ENCODE results near the gene TRIM54. TPM values are rescaled to one million over a fixed set of nuclear protein-coding genes. Genes with fewer than 3 reads are reported as not detected.
A peak's percentile ranks its signal among the peaks of the same experiment; 100 is the strongest.

Gene TRIM54
- total RNA-seq, 1 experiment from 2014 or later, result 2.0 TPM

DNA sequence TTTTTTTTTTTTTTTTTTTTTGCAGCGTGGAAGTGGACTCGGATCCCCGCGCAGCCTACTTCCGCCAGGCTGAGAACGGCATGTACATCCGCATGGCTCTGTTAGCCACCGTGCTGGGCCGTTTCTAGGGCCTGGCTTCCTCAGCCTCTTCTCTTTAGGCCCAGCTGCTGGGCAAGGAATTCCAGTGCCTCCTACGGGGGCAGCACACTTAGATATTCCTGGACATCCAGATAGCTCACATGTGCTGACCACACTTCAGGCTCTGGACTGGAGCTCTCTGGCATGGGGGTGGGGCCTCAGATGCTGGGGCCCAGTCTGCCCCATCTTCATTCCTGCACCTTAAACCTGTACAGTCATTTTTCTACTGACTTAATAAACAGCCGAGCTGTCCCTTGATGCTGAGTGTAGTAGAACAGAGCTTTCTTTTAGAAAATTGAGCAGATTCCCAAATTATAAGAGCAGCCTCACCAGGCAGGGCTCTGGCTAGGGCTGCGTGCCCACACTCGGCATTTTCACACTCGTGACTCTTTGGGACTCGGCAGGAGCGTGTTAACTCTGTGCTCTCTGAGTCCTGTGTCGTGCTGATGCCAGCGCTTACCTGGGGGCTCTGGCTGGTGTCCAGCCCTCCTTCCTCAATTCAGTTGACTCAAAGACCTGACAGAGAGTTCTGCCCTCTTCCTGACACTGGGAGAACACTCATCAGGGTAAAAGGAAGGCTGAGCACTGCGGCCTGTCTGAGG lies 38.7 kb upstream of the TRIM54 start:
- Histone ChIP-seq H3K9me2 (ENCODE audit: insufficient read depth) (no peaks in the 10 kb centered on the region), H3K9me3 (ENCODE audit: control insufficient read depth in 1 of 2, insufficient read depth in 1 of 2, low read depth in 1 of 2, low read length in 2 of 2) (no peaks in the 10 kb centered on the region), H2AFZ (ENCODE audit: low read depth, low read length, poor library complexity, severe bottlenecking) (no peak overlapping the region), H3K4me1 (ENCODE audit: control insufficient read depth in 1 of 2, insufficient read depth in 2 of 2, low read length in 2 of 2) (no peaks in the 10 kb centered on the region), H3K27me3 (ENCODE audit: insufficient read depth, low read length) (no peaks in the 10 kb centered on the region), H3K79me2 (ENCODE audit: insufficient read depth, low read length) (no peaks in the 10 kb centered on the region), H3K4me3 (replicated peaks in 1 of 2; ENCODE audit: low read depth in 1 of 2, low read length in 2 of 2) (no peak overlapping the region), H4K20me1 (ENCODE audit: insufficient read depth) (no peaks in the 10 kb centered on the region), H3K36me3 (ENCODE audit: control insufficient read depth in 1 of 2, insufficient read depth in 2 of 2, low read length in 2 of 2) (peaks cover 28 to 54% of the 10 kb centered on the region in 2 experiments), H3K9ac (ENCODE audit: low read length) (no peak overlapping the region), H3K27ac (ENCODE audit: low read depth, low read length) (no peak overlapping the region), H3K4me2 (ENCODE audit: low read length) (no peak overlapping the region)
- CTCF ChIA-PET, result no interaction called here
- DNase-seq (ENCODE audit: low read depth, low spot score) (no peak), ATAC-seq (no peak)
- POLR2A ChIA-PET, result no interaction called here
- RAD21 ChIA-PET (ENCODE audit: low non-redundant PET in 1 of 2, low total read pairs in 2 of 2, uncharacterized antibody in 2 of 2, unreplicated experiment in 2 of 2), result no interaction called here
- TSS peak; percentile 25 for BruUV-seq (replicated peaks)
- intact Hi-C loops (cut with micrococcal nuclease), result no loop called here
- TF ChIP-seq ATF3 (IDR thresholded peaks at IDR 0.05), result no peak
- TF ChIP-seq EZH2 (IDR thresholded peaks at IDR 0.05), result no peak
- TF ChIP-seq SP1 (IDR thresholded peaks at IDR 0.05; ENCODE audit: low read depth), result no peak
- no peak for TF ChIP-seq MAX (IDR thresholded peaks at IDR 0.05)
- TF ChIP-seq YY1 (IDR thresholded peaks at IDR 0.05; ENCODE audit: extremely low read depth, insufficient replicate concordance, low read depth, low read length), result no peak
- TF ChIP-seq POLR2A (IDR thresholded peaks at IDR 0.05; ENCODE audit: borderline replicate concordance, extremely low read depth, insufficient read depth, insufficient read length), result no peak
- TF ChIP-seq ZFX (IDR thresholded peaks at IDR 0.05), result no peak
- TF ChIP-seq CEBPB (IDR thresholded peaks at IDR 0.05; ENCODE audit: low read depth), result no peak
- TF ChIP-seq CBX3 (IDR thresholded peaks at IDR 0.05; ENCODE audit: low read depth), result no peak
- no peak for TF ChIP-seq CTCF (IDR thresholded peaks at IDR 0.05 in 2 of 3, conservative IDR thresholded peaks at IDR 0.05 in 1 of 3; ENCODE audit: borderline replicate concordance in 1 of 3, insufficient read depth in 1 of 3, low read depth in 2 of 3, low read length in 2 of 3)
- TF ChIP-seq RAD21 (IDR thresholded peaks at IDR 0.05; ENCODE audit: low read depth), result no peak
- no peak for TF ChIP-seq TCF7L2 (IDR thresholded peaks at IDR 0.05; ENCODE audit: borderline replicate concordance, extremely low read depth, insufficient read depth, insufficient read length)
- no peak for TF ChIP-seq ZNF274 (IDR thresholded peaks at IDR 0.05; ENCODE audit: low read depth, low read length)
- TF ChIP-seq ELF1 (IDR thresholded peaks at IDR 0.05; ENCODE audit: borderline replicate concordance, low read depth), result no peak
- no peak for TF ChIP-seq JUND (IDR thresholded peaks at IDR 0.05)
- TF ChIP-seq POLR2AphosphoS5 (IDR thresholded peaks at IDR 0.05; ENCODE audit: low read depth, low read length), result no peak
- no peak for TF ChIP-seq SIN3A (IDR thresholded peaks at IDR 0.05; ENCODE audit: low read depth)
- TF ChIP-seq FOSL1 (IDR thresholded peaks at IDR 0.05; ENCODE audit: low read depth), result no peak
- no peak for TF ChIP-seq SRF (IDR thresholded peaks at IDR 0.05; ENCODE audit: low read depth)

Data from HCT116 (cell line).